Peyer's patch (tissue), 4 donors: ENCODE data around the gene AUTS2.

ENCODE experiments used
- POLR2A ChIP-seq, 2 donors: fragments of 450-650 bp; IDR thresholded peaks; one replicate each; pipeline ENCODE4 v1.5.1; 2017; ENCODE audit warnings: antibody characterized with exemption in 2 of 2, mild to moderate bottlenecking in 2 of 2, moderate library complexity in 2 of 2
- TF ChIP-seq, protein P1 (sequence below), 6 experiments: fragments of 450-650 bp in 4 of 6; fragments of 200-600 bp in 2 of 6; sonication (generic) in 1 of 6; IDR thresholded peaks; one replicate each; pipeline ENCODE4 v1.5.1; 2017 to 2019; ENCODE audit warnings: antibody characterized with exemption in 6 of 6, mild to moderate bottlenecking in 3 of 6, moderate library complexity in 1 of 6

DNA sequence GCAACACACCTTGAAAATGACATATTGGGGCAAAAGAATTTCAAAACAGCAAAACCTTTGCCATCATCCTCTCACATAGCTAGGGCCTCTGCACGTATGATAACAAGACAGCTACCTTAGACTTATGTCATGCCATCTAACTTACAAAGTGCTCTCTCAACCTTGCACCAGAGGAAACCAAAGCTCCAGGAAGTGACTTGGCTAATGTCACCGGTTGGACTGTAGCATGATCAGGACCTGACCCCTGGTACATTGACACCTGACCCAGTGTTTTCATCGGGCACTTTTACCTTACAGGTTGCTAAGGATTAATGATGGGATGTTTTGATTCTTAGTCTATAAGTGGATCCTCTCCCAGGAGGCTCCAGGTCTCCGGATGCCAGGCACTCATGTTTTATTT lies 1003.8 kb downstream of the AUTS2 start:
- TF ChIP-seq, protein P1, sequence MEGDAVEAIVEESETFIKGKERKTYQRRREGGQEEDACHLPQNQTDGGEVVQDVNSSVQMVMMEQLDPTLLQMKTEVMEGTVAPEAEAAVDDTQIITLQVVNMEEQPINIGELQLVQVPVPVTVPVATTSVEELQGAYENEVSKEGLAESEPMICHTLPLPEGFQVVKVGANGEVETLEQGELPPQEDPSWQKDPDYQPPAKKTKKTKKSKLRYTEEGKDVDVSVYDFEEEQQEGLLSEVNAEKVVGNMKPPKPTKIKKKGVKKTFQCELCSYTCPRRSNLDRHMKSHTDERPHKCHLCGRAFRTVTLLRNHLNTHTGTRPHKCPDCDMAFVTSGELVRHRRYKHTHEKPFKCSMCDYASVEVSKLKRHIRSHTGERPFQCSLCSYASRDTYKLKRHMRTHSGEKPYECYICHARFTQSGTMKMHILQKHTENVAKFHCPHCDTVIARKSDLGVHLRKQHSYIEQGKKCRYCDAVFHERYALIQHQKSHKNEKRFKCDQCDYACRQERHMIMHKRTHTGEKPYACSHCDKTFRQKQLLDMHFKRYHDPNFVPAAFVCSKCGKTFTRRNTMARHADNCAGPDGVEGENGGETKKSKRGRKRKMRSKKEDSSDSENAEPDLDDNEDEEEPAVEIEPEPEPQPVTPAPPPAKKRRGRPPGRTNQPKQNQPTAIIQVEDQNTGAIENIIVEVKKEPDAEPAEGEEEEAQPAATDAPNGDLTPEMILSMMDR (IDR thresholded peaks at IDR 0.05), result no peak
- no peak for TF ChIP-seq POLR2A (IDR thresholded peaks at IDR 0.05)
